Measurements from ENCODE around the gene EXOSC2.

DNA sequence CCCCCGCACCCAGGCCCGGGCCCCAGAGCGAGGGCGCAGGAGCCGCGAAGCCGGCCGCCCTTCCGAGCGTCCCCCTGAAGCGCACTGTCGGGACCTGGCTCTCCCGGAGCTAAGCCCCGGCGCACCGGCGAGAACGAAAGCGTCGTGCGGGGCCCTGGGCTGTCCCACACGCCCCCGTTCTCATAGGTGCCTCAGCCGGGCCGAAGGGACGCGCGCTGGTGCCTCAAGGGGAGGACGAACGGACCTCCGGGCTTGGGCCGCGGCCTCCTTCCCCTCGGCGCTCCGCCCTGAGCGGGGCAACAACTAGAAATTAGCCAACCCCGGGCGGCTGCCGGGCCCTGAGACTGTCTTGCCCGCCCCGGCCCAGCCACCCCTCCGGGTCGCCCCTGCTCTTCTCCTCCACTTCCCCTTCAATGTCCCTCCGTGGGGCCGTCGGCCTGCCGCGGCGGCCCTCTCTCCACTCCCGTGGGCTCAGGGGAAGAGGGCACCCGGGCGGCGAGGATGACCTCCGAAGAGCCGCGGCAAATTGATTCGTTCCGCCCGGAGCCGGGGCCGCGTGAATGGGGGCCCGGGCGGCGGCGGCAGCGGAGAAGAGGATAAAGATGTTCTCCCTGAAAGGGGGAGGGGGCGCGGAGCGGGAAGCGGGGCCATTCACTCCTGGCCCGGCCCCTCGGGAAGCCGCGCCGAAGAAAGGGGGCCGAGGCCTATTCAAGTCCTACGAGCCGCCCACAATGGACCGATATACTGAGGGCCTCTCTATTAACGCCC lies 32.7 kb upstream of the EXOSC2 start:
- TF ChIP-seq, protein P1, sequence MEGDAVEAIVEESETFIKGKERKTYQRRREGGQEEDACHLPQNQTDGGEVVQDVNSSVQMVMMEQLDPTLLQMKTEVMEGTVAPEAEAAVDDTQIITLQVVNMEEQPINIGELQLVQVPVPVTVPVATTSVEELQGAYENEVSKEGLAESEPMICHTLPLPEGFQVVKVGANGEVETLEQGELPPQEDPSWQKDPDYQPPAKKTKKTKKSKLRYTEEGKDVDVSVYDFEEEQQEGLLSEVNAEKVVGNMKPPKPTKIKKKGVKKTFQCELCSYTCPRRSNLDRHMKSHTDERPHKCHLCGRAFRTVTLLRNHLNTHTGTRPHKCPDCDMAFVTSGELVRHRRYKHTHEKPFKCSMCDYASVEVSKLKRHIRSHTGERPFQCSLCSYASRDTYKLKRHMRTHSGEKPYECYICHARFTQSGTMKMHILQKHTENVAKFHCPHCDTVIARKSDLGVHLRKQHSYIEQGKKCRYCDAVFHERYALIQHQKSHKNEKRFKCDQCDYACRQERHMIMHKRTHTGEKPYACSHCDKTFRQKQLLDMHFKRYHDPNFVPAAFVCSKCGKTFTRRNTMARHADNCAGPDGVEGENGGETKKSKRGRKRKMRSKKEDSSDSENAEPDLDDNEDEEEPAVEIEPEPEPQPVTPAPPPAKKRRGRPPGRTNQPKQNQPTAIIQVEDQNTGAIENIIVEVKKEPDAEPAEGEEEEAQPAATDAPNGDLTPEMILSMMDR (IDR thresholded peaks at IDR 0.05; ENCODE audit: insufficient read depth, low read length, poor library complexity, severe bottlenecking) = no peak
- TF ChIP-seq EZH2phosphoT487 (conservative IDR thresholded peaks at IDR 0.05; ENCODE audit: low read length) = no peak

Data from SU-DHL-6 (cell line).